GM19463 (cell line): ENCODE measurements around the gene EPC1.
"Not testable (repeated sequence)": the region's sequence is repeated elsewhere in the genome, so short reads cannot be mapped to it uniquely, and the experiment has no call there.

Experiments
- ATAC-seq: cut with Tn5 transposase; IDR thresholded peaks from one replicate; pipeline ENCODE4 v1.9.1; 2021; ENCODE audit warnings: mild to moderate bottlenecking, moderate library complexity; ENCODE audit not compliant: unreplicated experiment

The EPC1 gene

GRCh38 chr10:32239769-32240168 lies 107.2 kb downstream of the EPC1 start:
- no peak for ATAC-seq

GRCh38 chr10:32237644-32238345 lies 109.2 kb downstream of the EPC1 start:
- ATAC-seq, result no peak

- no peak for ATAC-seq
These were observed 112.5 kb downstream of the EPC1 start for GRCh38 chr10:32234471-32234870.

GRCh38 chr10:32233375-32233774 lies 113.6 kb downstream of the EPC1 start:
- ATAC-seq, result not testable (repeated sequence)

GRCh38 chr10:32232378-32232777 lies 114.6 kb downstream of the EPC1 start:
- ATAC-seq, result no peak

- ATAC-seq, result not testable (repeated sequence)
These were observed 117.2 kb downstream of the EPC1 start for GRCh38 chr10:32229788-32230187.

- ATAC-seq, result no peak
These were observed 117.8 kb downstream of the EPC1 start for GRCh38 chr10:32229170-32229569.

- no peak for ATAC-seq
These were observed 119.2 kb downstream of the EPC1 start for GRCh38 chr10:32227802-32228201.

GRCh38 chr10:32226624-32227023 lies 120.3 kb downstream of the EPC1 start:
- no peak for ATAC-seq

- no peak for ATAC-seq
These were observed 121.0 kb downstream of the EPC1 start for GRCh38 chr10:32225976-32226375.

- not testable (repeated sequence) for ATAC-seq
These were observed 124.6 kb downstream of the EPC1 start for GRCh38 chr10:32222376-32222775.

GRCh38 chr10:32219156-32219555 lies 127.8 kb downstream of the EPC1 start:
- not testable (repeated sequence) for ATAC-seq

- not testable (repeated sequence) for ATAC-seq
These were observed 128.5 kb downstream of the EPC1 start for GRCh38 chr10:32218206-32219044.
